Stimulated activated CD4-positive, alpha-beta T cell treated with anti-CD3 and anti-CD28 coated beads, Interleukin-2, amount 100 ng/mL, for 48 hours (primary cell): ENCODE data around the gene METTL25B.
A peak's percentile ranks its signal among the peaks of the same experiment; 100 is the strongest.

Experiments
- DNase-seq, 2 donors: peaks; one replicate each; pipeline ENCODE4 v3.0.0-alpha.2; 2020

METTL25B gene

DNA sequence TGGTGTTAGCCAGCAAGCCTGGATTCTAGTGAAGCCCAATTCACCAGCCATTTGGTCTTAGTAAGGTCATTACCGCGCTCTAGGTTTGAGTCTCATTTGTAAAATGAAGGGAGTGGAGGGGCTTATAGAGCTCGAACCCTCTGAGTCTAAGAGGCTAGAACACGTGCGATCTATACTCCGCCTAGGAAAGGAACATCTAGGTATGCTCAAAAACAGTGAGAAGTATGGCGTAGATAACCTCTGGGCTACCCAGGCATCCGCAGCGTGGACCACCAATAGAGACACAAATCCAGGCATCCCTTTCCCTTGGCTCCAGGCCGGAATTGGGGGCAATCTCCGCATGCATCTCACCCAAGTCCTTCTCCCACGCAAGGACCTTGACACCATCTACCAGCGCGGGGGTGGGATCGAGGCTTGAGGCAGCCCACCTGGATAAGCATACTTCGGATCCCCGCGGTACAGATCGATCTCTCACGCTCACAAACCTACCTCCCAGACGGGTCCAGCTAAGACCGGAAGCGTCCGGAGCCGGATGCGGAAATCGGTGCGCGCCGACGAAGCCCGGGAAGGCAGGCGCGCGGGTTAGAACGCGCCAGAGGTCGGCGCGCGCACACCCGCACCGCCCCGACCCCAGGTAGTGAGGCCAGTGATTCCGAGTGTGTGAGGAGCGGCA is at the start of gene METTL25B:
Gene METTL25B (plus strand): TSS at position 544 of the 673 bp plus-strand sequence. CDS start 636 bp downstream, outside the sequence.
- peak; percentile 75 to 76 for DNase-seq

GRCh38 chr1:156680056-156680455 is 48.2 kb upstream of the METTL25B start:
- DNase-seq, result no peak

DNA sequence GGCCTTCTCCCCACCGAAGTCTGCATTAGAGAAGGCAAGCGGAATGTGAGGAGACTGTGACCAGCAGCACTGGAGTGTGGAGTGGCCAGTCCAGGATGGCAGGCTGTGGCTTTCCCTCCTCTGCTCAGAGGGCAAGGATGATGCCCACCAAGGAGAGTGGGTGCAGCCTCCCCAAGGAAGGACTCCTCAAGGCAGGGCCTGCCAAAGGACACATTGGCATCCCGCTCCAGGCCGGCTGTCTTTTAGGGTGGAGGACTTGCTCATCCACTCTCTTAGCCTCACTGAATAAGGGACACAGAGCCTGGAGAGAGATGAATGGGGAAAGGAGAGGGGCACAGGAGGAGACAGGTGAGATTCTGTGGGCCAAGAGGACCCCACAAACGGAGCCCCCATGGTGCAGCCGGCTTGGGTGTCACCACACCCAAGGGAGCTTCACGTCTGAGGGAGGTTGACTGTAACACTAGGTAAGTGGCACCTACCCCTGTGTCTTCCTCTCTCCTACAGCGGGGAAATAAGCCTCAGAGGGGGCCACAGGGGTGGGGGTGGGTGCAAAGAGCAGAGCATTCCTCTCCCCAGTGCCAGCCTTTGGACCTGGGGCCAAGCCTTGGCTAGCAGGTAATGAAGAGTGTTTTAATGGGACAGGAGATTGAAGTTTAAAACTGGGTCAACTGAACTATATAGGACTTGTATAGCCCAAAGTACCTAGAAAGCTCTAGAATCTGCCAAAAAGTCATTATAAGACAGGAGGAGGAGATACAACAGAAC is 46.9 kb upstream of the METTL25B start:
- DNase-seq, result no peak

- no peak for DNase-seq
These were observed 45.9 kb upstream of the METTL25B start for GRCh38 chr1:156682166-156682890.

DNA sequence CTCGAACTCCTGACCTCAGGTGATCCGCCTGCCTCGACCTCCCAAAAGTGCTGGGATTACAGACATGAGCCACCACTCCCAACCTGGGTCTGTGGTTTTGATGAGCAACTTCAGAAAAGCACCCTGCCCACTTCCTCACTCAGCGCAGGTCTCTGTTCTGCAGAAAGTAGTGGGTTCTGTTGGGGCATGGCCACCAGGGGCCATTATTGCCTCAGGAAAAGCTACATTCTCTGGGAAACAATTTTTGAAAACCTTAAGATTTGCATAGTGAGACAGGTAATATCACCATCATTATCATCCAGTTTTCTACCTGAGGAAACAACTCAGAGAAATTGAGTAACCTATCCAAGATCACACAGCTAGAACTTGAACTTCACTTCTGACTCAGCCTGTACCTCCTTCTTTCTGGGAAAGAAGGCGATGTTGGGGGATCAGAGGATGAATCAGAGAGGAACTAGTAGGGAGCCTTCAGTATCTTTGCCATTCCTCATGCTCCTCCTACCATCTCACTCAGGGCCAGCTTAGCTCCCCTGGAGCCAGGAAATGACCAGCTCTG is 44.0 kb upstream of the METTL25B start:
- no peak for DNase-seq

DNA sequence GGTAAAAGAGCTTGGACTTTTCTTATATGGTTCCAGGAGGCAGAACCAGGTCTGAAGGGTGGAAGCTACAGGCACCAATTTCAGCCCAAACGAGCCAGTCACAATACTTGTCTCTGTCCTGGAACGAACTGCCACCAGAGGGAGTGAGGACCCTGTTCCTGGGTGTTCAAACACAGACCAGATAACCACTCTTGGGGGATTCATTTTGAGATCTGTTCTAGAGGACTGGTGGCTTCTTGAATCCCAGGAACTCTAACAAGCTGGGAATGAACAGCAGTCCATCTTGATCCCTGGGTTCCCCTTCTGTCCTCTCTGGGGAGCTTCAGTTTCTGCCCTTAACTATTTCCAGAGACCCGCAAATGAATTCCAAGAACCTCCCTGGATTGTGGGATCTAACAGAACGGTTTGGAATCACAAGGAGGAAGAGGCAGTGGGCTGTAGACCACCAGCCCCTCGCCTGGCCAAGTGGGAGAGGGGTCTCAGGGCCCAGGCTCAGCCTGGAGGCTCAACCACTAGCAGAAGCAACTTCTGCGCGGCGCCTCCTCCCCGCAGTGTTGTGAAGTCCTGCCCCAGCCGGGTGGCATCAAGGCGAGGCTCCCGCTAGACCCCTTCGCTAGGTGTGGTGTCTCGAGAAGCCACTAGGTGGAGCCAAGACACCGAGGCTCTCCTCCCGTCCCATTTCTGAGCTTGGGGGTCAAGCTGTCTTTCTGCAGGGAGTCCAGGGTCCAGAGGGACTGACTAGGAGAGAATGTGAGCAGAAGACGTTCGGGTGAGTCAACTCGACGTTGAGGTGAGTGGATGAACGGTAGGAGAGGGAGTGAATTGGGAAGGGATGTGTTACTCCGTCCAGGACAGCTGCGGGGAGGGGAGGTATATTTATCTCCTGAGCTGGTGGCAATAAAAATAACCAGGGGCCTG is 39.0 kb upstream of the METTL25B start:
- DNase-seq, result peak; percentile 70

DNA sequence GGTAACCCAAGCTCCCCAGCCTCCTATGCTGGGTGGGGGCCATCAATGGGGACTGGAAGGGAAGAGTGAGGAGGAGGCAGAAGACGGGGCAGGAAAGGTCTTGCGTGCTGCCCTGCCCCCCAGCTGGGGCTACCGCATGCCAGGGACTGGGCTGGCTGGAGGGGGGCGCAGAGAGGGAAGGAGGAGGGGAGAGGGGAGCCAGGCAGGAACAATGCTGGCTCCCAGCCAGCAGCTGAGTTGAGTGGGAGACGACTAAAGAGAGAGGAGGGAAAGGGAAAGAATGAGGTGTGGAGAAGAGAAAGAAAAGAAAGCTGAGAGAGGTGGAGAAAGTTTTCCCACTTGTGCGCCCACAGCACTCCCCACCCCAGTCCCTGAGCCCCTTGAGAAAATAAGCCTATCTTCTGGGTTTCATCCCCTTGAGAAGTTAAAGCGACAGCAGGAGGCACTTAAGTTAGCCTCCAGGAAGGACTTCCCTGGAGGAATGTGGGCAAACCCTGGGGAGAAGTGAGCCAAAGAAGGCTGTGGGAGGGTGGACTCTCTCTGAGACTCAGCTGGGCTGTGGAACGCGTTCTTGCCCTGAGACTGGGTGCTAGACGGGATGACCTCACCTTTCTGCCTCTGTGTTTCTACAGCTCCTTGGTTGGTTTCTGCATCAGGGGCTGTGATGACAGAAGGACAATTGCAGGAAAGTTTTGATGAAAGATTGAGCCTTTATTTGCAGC is 38.2 kb upstream of the METTL25B start:
- no peak for DNase-seq

- DNase-seq, result no peak
These were observed 37.6 kb upstream of the METTL25B start for GRCh38 chr1:156690675-156691036.

- DNase-seq, result no peak
These were observed 37.1 kb upstream of the METTL25B start for GRCh38 chr1:156691191-156691590.

GRCh38 chr1:156691665-156692440 is 36.4 kb upstream of the METTL25B start:
- DNase-seq, result no peak

DNA sequence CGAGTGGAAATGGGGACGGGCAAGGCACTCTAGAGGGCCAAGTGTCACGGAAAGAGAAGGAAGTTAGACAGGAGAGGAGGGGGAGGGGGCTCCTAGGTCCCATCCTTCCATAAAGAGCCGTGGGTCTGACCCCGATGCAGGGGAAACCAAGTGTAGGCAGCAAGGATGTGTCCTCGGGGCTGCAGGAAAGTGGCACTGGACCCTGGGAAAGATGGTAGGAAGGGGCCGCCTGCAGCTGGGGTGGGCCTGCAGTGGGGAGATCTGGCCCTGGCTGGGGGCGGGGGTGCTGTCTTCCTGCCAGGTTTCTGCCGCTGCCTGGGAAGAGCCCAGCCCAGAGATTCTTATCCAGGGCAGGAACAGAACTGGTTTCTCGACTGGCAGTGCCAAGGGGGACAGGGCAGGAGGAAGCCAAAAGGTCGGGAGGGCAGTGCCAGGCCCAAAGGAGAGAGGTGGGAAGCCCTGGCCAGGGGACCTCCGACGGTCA is 35.8 kb upstream of the METTL25B start:
- no peak for DNase-seq

DNA sequence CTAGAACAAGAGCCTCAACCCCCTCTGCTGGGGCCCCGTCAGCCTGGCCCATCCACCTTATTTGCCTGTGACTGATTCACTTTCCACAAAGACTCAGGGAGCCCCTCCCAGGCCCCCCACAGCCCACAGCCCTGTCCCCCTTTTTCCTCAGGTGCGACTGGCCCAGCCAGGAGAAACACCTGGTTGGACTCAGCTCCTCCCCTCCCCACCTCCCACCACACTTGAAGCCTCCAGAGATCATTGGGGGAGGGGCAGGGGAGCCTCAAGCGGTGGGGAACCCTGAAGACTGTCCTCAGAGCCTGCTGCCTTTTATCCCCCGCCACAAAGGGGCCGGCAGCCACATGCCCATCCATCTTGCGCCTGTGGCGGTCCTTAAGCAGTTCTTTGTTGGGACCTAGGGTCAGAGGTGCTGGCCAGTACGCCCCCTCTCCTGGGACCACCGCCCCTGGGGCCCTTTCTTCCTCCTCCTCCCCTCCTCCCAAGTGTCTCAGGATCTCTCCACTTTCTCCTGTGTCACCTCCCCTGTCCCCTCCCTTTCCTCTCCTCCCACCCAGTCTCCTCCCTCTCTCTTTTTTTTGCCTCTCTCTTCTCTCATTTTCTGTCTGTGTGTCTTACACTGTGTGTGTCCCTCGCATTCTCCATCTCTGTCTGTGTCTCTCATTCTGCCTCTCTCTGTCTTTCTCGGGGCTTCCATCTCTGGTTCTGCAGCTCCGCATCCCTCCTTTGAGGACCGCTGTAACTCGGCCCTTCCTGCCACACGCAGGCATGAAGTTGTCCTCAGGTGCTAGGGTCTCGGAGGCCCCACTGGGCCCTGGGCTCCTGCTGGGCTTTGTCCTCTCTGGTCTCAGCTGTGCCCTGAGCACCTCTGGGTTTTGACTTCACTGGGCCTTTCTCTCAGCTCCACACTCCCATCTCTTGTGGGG is 35.1 kb upstream of the METTL25B start:
- no peak for DNase-seq

GRCh38 chr1:156693848-156694689 is 34.2 kb upstream of the METTL25B start:
- DNase-seq, result no peak

GRCh38 chr1:156694690-156694962 is 33.6 kb upstream of the METTL25B start:
- DNase-seq, result no peak

DNA sequence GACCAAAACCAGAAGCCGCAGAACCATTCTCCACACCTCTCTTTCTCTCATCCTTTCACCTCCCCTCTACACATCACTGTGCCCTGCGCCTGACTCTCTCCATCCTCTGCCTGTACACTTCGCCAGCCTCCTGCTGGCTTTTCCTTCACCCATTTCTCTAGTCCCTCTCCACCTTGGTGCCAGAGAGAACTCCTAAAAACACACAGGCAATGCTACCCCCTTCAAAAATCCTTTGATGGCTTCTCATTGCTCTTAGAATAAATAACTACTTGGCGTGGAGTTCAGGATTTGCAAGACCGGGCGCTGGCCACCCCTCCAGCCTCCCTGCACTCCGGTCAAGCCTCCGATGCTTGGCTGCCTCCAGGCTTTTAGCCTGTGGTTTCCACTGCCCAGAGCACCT is 31.5 kb upstream of the METTL25B start:
- DNase-seq, result no peak

- DNase-seq, result no peak
These were observed 30.8 kb upstream of the METTL25B start for GRCh38 chr1:156697481-156697880.

DNA sequence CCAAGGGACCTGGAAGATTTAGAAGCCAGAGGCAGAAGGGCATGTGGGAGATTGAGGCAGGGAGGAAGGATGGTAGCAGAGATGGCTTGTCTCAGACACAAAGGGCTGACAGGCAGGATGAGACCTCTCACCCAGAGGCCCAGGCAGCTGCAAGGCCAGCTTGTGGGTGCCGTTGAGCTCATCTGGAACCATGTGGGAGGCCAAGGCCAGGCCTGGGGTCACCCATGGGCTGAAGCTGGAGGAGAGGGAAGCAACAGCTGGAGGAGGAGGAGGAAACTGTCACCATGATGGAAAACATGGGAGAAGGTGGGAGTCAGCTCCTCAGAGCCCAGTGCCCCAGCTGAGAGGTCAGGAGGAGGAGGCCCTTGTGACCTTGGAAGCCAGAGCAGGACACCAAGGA is 29.3 kb upstream of the METTL25B start:
- DNase-seq, result no peak

GRCh38 chr1:156700736-156701531 is 27.3 kb upstream of the METTL25B start:
- DNase-seq, result no peak
